CD4-positive, alpha-beta T cell (primary cell): ENCODE measurements around the gene GOLGA6L1. TPM values are rescaled to one million over a fixed set of nuclear protein-coding genes. Genes with fewer than 3 reads are reported as not detected.
"Not testable (repeated sequence)": the region's sequence is repeated elsewhere in the genome, so short reads cannot be mapped to it uniquely, and the experiment has no call there.

ENCODE experiments used
- ATAC-seq: fragments of 200-7000 bp; cut with Tn5 transposase; one replicate; pipeline ENCODE4 v1.10.0; 2022; ENCODE audit warnings: mild to moderate bottlenecking; ENCODE audit not compliant: poor library complexity
- CTCF ChIA-PET: fragments of 350-600 bp; sonication (Branson Sonifier 250); formaldehyde crosslinking; loops from one replicate; lab custom pipeline; 2021; ENCODE audit warnings: antibody characterized with exemption, inconsistent platforms; lab: Charles Lee
- POLR2A ChIA-PET: fragments of 350-600 bp; sonication (Branson Sonifier 250); formaldehyde crosslinking; loops from one replicate; lab custom pipeline; 2021; ENCODE audit warnings: antibody characterized with exemption, inconsistent platforms; lab: Charles Lee
- DNase-seq, 14 experiments: peaks; one replicate each; pipeline ENCODE4 v3.0.0-alpha.2; 2013 to 2020; ENCODE audit warnings: mixed read lengths in 2 of 14
- H3K27ac ChIP-seq, 2 donors: one replicate each; pipeline versions ENCODE4 v1.5.1 to v1.7.0; 2013; ENCODE audit warnings: low read length in 2 of 2, low read depth in 1 of 2, mild to moderate bottlenecking in 1 of 2
- H3K27me3 ChIP-seq, 2 experiments: 1 replicate in 1 of 2; 2 replicates in 1 of 2; pipeline versions ENCODE4 v1.6.1 to v1.7.0; 2013; ENCODE audit warnings: low read length in 2 of 2, control low read depth in 1 of 2, mild to moderate bottlenecking in 1 of 2, moderate library complexity in 1 of 2; ENCODE audit not compliant: insufficient read depth in 2 of 2, control insufficient read depth in 1 of 2
- H3K36me3 ChIP-seq: one replicate; pipeline ENCODE4 v1.6.1; 2013; ENCODE audit warnings: low read length, control low read depth; ENCODE audit not compliant: insufficient read depth
- H3K4me1 ChIP-seq: one replicate; pipeline ENCODE4 v1.6.1; 2013; ENCODE audit warnings: low read length, control low read depth; ENCODE audit not compliant: insufficient read depth
- H3K4me3 ChIP-seq: one replicate; pipeline ENCODE4 v1.5.1; 2013; ENCODE audit warnings: mild to moderate bottlenecking, low read length, moderate library complexity
- H3K9me3 ChIP-seq, 2 experiments: 1 replicate in 1 of 2; 2 replicates in 1 of 2; pipeline versions ENCODE4 v1.6.1 to v1.7.0; 2013; ENCODE audit warnings: low read length in 2 of 2, mild to moderate bottlenecking in 2 of 2, control low read depth in 1 of 2, moderate library complexity in 1 of 2; ENCODE audit not compliant: control insufficient read depth in 1 of 2, insufficient read depth in 1 of 2
- H3K27ac Mint-ChIP-seq: one replicate; pipeline ENCODE4 v1.8.0; 2020; ENCODE audit warnings: mixed read lengths
- H3K27me3 Mint-ChIP-seq: one replicate; pipeline ENCODE4 v1.8.0; 2021; ENCODE audit warnings: mixed read lengths
- H3K36me3 Mint-ChIP-seq: one replicate; pipeline ENCODE4 v1.8.0; 2021; ENCODE audit warnings: low read depth, mixed read lengths
- H3K4me1 Mint-ChIP-seq: one replicate; pipeline ENCODE4 v1.8.0; 2021; ENCODE audit warnings: low read depth, mixed read lengths
- H3K4me3 Mint-ChIP-seq: one replicate; pipeline ENCODE4 v1.8.0; 2020; ENCODE audit warnings: mild to moderate bottlenecking, mixed read lengths
- H3K9me3 Mint-ChIP-seq: one replicate; pipeline ENCODE4 v1.8.0; 2020; ENCODE audit warnings: mixed read lengths
- intact Hi-C, 2 experiments: fragments of 100-400 bp; cut with DNase I in 1 of 2; cut with micrococcal nuclease in 1 of 2; formaldehyde crosslinking; loops; one replicate each; pipeline versions ENCODE4 v1.15.1 to v1.9.0; 2023 to 2025; cut with DNase I, micrococcal nuclease
- total RNA-seq, 174 experiments: library from RNA in 2 of 174; stranded (reverse) in 2 of 174; gene quantifications; one replicate each; pipeline ENCODE4 v1.2.3 and lab custom pipeline; 2021 to 2026
- TF ChIP-seq, protein P1 (sequence below): fragments of 200-600 bp; IDR thresholded peaks from one replicate; pipeline ENCODE4 v1.8.0; 2022; ENCODE audit warnings: antibody characterized with exemption, mild to moderate bottlenecking

GOLGA6L1 gene
- total RNA-seq, 2 experiments from 2014 or later = not detected

DNA sequence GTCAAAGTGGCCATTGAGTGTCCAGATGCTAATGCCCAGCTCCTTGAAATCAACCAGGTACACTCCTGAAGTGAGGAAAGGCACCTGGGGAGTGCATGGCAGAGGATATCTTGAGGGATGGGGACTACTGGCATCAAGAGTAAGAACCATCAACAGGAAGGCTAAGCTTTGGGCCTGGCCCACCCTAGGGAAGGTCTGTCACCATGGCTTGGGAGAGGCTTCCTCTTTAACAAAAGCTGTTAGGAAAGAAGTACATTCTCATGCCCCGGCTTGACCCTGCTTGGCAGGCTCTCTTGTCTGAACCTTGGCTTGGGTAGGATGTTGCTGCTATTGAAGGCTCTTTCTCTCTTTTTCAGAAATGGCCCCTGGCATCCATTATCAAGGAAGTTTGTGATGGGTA is 53.5 kb downstream of the GOLGA6L1 start:
- TF ChIP-seq, protein P1, sequence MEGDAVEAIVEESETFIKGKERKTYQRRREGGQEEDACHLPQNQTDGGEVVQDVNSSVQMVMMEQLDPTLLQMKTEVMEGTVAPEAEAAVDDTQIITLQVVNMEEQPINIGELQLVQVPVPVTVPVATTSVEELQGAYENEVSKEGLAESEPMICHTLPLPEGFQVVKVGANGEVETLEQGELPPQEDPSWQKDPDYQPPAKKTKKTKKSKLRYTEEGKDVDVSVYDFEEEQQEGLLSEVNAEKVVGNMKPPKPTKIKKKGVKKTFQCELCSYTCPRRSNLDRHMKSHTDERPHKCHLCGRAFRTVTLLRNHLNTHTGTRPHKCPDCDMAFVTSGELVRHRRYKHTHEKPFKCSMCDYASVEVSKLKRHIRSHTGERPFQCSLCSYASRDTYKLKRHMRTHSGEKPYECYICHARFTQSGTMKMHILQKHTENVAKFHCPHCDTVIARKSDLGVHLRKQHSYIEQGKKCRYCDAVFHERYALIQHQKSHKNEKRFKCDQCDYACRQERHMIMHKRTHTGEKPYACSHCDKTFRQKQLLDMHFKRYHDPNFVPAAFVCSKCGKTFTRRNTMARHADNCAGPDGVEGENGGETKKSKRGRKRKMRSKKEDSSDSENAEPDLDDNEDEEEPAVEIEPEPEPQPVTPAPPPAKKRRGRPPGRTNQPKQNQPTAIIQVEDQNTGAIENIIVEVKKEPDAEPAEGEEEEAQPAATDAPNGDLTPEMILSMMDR = no peak
- Mint-ChIP-seq H3K4me1 (no peaks in the 10 kb centered on the region), H3K4me3 (no peak overlapping the region), H3K36me3 (no peaks in the 10 kb centered on the region), H3K27ac (no peak overlapping the region), H3K9me3 (no peaks in the 10 kb centered on the region), H3K27me3 (no peaks in the 10 kb centered on the region)
- POLR2A ChIA-PET = no interaction called here
- Histone ChIP-seq H3K9me3 (no peaks in the 10 kb centered on the region), H3K36me3 (no peaks in the 10 kb centered on the region), H3K4me1 (no peaks in the 10 kb centered on the region), H3K27ac (no peak overlapping the region), H3K27me3 (no peaks in the 10 kb centered on the region), H3K4me3 (no peak overlapping the region)
- no peak for DNase-seq
- intact Hi-C loops = no loop called here
- CTCF ChIA-PET = no interaction called here
- no peak for ATAC-seq

- H3K9me3 ChIP-seq, H3K4me1 ChIP-seq, ATAC-seq, POLR2A ChIA-PET, H3K9me3 Mint-ChIP-seq, H3K4me3 Mint-ChIP-seq, H3K4me3 ChIP-seq, H3K27me3 ChIP-seq, DNase-seq, H3K27me3 Mint-ChIP-seq, intact Hi-C loops, H3K27ac Mint-ChIP-seq, H3K36me3 Mint-ChIP-seq, H3K36me3 ChIP-seq, H3K27ac ChIP-seq, H3K4me1 Mint-ChIP-seq, CTCF ChIA-PET: not testable (repeated sequence)
These were observed 54.5 kb downstream of the GOLGA6L1 start for GRCh38 chr15:23081996-23082737.

DNA sequence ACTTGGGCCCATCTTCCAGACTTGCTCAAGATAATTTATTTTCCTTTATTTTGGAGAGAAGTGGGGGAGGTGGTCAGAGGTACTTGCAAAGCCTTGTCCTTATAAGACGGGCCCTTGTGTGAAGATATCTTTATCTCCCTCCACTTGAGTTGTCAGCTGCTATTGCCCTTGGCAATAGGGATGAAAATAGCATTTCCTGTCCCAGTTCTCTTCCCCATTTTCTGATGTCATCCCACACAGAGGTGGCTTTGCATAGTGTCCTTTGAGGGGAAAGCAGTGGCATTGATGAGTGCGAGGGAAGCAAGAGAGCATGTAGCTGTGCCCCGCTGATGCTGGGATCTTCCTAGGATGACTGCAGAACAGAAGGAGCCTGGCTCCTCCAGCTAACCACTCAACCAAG is 55.4 kb downstream of the GOLGA6L1 start:
- CTCF ChIA-PET = no interaction called here

More for the DNA sequence above, 55.4 kb downstream of the GOLGA6L1 start:
- no peaks in the 10 kb centered on the region for H3K9me3 ChIP-seq
- no peak for ATAC-seq
- Mint-ChIP-seq H3K27ac (no peak overlapping the region), H3K27me3 (no peaks in the 10 kb centered on the region), H3K4me1 (no peaks in the 10 kb centered on the region), H3K4me3 (no peak overlapping the region), H3K36me3 (no peaks in the 10 kb centered on the region), H3K9me3 (no peaks in the 10 kb centered on the region)
- TF ChIP-seq, protein P1 = no peak
- no peak overlapping the region for H3K27ac ChIP-seq
- POLR2A ChIA-PET = no interaction called here
- intact Hi-C loops = no loop called here
- H3K4me1 ChIP-seq = no peaks in the 10 kb centered on the region
- H3K4me3 ChIP-seq = no peak overlapping the region
- no peak for DNase-seq
- H3K36me3 ChIP-seq = no peaks in the 10 kb centered on the region
- H3K27me3 ChIP-seq = no peaks in the 10 kb centered on the region
